Measurements from ENCODE around the gene FALEC.

FALEC gene

GRCh38 chr1:150515328-150516049, at the start of gene FALEC:
FALEC (plus strand) TSS chr1:150515752.
- peak; percentile 85 for DNase-seq

GRCh38 chr1:150466964-150467363, 48.6 kb upstream of the FALEC start:
- DNase-seq: no peak

GRCh38 chr1:150469291-150469690, 46.3 kb upstream of the FALEC start:
- no peak for DNase-seq

DNA sequence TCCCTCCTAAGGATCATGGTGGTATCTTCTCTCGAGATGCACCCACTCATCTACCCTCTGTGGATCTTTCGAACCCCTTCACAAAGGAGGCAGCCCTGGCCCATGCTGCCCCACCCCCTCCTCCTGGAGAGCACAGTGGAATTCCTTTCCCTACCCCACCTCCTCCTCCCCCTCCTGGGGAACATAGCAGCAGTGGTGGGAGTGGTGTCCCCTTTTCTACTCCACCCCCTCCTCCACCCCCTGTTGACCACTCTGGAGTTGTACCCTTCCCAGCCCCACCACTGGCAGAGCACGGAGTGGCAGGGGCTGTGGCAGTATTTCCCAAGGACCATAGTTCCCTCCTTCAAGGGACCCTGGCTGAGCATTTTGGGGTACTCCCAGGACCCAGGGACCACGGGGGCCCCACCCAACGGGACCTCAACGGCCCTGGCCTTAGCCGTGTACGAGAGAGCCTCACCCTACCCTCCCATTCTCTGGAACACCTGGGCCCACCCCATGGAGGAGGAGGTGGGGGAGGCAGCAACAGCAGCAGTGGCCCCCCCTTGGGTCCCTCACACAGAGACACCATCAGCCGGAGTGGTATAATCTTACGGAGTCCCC, 42.9 kb upstream of the FALEC start:
- no peak for DNase-seq

DNA sequence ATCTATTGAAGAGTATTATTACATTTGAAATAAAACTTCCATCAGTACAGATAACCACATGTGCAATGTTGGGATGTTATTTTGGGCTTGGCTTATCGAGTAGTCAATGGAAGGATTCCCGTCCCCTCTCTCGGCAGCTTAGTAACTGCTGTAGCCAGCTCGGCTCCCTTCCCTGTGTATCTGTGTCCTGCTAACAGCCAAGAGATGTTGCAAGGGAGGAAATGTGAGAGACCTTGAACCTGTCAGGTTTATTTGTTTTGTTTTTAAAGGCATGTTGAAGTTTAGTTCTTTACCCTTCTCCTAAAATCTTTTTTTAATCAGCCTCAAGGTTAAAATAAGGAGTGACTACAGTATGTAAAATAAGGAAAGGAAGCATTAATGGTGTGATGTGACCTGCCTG, 41.9 kb upstream of the FALEC start:
- no peak for DNase-seq

- no peak for DNase-seq
Measured at GRCh38 chr1:150474869-150475268, 40.7 kb upstream of the FALEC start.

- no peak for DNase-seq
Measured at GRCh38 chr1:150476754-150477153, 38.8 kb upstream of the FALEC start.

DNA sequence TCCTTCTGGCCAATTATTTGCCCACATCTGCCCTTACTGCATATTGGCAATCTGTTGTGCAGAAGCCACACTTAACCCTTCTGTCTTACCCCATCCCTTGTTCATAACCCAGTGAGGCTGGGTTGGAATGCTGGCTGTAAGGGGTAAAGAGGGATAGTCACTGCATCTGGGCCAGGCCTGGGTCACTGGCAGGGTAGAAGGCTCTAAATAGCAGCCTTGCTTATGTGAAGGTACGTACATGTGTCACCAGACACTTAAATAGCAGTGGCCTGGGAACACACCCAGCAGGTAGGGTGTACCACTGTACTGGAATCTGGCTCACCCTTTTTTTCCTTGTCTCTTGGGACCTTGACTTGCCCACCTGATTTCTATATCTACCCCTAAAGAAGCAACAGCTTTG, 38.2 kb upstream of the FALEC start:
- no peak for DNase-seq

DNA sequence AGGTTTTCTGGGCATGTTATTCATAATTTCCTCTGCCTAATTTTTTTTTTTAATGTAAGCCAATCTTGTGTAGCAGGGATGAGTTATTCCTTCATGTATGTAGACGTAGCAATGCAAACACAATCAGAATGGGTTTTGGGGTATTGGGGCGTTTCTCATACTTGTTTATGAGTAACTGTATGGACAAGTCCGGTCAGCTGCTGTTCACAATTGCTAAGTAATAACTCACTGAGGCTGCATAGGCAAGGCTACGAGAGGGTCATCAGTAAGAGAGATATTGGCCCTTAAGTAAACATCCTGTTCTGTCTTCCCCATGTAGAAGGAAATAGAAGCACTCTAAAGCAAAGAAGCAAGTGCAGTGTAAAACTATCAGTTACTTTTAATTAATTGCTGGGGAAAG, 37.8 kb upstream of the FALEC start:
- no peak for DNase-seq

- DNase-seq: no peak
Measured at GRCh38 chr1:150479370-150479769, 36.2 kb upstream of the FALEC start.

GRCh38 chr1:150479927-150480352, 35.6 kb upstream of the FALEC start:
- DNase-seq: no peak

DNA sequence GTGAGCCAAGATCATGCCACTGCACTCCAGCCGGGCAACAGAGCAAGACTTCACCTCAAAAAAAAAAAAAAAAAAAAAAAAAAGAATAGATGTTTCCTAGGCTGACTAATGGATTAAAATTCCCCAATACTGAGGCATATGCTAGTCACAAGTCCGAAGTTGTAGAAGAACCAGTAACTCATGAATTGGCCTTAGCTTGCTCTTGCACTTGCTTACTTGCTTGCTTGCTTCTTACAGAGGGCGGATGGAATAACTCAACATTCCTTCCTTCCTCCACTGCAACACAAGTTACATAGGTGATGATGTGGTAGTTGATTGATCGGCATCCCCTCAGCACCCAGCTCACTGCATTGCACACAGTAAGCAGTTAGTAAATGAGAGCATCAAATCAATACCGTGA, 31.1 kb upstream of the FALEC start:
- no peak for DNase-seq

DNA sequence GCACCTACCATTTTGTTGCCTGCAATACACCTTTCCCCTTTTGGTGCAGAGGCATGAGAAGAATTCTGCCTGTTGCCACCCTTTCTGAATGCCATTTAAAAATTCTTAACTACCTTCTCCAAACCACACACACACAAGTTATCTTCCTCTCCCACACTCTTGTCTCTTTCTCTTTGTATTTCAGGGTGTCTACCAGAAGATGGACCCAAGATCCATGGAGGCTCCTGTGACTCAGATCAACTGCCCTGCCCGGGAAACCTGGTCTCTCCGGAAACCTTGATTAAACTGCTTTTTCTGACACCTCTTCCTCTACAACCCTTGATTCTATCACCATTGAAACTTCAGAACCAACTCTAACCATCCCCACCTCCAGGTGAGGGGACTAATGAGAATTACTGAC, 30.7 kb upstream of the FALEC start:
- DNase-seq: no peak

DNA sequence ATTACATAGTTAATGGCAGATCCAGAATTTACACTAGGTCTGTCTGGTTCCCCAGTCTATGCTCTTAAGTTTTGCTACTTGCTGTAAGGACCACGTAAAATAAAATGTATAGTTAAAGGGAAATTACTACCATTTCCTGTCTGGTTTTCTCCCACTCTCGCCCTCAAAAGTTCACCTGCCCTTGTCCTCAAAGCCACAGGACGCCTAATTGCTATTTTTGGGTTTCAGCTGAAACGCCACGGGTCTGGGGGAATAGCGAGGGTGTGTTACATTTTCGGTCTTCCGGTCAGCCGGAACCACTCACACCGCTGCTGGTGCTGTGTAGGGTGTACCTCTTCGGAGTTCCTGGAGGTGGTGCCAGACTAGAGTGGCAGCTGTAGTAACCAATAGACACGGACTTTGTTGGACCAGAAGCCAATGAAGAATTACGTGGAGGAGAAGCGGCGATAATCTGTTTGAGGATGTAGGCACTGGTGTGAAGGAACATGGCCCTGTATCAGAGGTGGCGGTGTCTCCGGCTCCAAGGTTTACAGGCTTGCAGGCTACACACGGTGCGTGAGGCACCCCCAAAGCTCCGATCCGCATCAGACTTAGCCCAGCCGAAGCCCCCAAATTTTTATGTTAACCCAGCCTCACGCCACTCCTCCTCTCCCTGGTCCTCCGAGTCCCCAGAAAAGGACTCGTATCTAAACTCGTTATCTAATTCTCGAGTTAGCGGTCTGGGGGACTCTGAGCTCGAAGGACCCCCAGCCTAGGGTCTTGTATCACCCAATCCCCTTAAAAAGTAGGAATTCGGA, 28.4 kb upstream of the FALEC start, which contains the start of gene TARS2:
Gene TARS2 (plus strand): TSS at position 454 of the 797 bp plus-strand sequence. CDS start 32 bp downstream, at position 486.
- peak; percentile 91 for DNase-seq

GRCh38 chr1:150487763-150488115, 27.8 kb upstream of the FALEC start:
- no peak for DNase-seq

- DNase-seq: no peak
Measured at GRCh38 chr1:150493175-150493574, 22.4 kb upstream of the FALEC start.

- no peak for DNase-seq
Measured at GRCh38 chr1:150498342-150498741, 17.2 kb upstream of the FALEC start.

GRCh38 chr1:150505431-150505830, 10.1 kb upstream of the FALEC start:
- DNase-seq: no peak

DNA sequence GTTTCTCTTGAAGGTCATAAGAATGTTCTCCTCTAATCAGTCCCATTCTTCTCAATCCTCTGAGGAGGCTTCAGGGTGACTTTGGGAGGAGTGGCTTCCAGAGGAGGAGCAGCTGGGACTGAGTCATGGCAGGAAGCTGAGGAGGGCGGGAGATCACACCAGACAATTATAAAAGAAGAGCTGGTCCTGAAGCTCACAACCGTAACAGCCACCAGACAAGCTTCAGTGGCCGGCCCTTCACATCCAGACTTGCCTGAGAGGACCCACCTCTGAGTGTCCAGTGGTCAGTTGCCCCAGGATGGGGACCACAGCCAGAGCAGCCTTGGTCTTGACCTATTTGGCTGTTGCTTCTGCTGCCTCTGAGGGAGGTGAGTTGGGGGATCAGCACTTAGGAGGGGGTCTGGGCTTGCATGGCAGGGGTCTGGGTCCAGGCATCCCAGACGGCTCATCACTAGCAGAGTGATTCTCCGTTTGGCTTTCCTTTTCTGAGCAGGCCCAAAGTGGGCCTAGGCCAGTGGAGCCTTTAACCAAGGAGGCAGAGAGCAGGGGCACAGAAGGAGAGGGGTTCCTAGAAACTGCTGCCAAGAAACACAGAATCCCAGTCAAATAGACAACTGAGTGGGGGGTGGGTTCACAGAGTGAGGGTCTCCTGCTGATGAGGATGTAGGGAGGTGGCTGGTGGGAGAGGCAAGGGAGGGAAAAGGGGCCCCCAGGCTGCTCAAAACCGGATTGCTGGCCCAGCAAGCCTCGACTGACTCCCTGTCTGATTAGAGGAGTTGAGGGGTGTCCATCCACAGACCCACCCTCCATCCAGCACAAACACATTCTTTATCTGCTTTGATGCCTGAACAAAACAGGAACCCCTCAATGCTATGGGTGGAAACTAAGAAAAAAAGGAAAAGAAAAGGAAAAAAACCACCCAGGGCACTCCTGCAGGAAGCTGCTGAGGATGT, 7.4 kb upstream of the FALEC start, which contains the start of gene ECM1:
Gene ECM1 (plus strand): TSS at position 198 of the 953 bp plus-strand sequence. CDS start 101 bp downstream, at position 299.
- no peak for DNase-seq

GRCh38 chr1:150508982-150509381, 6.6 kb upstream of the FALEC start:
- DNase-seq: no peak

DNA sequence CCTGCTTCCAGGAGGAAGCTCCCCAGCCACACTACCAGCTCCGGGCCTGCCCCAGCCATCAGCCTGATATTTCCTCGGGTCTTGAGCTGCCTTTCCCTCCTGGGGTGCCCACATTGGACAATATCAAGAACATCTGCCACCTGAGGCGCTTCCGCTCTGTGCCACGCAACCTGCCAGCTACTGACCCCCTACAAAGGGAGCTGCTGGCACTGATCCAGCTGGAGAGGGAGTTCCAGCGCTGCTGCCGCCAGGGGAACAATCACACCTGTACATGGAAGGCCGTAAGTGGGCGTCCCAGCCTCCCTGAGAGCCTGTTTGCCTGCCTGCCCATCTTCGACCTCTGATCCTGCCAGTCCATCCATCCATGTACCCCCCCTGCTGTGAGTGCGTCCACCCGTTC, 4.0 kb upstream of the FALEC start:
- DNase-seq: no peak

DNA sequence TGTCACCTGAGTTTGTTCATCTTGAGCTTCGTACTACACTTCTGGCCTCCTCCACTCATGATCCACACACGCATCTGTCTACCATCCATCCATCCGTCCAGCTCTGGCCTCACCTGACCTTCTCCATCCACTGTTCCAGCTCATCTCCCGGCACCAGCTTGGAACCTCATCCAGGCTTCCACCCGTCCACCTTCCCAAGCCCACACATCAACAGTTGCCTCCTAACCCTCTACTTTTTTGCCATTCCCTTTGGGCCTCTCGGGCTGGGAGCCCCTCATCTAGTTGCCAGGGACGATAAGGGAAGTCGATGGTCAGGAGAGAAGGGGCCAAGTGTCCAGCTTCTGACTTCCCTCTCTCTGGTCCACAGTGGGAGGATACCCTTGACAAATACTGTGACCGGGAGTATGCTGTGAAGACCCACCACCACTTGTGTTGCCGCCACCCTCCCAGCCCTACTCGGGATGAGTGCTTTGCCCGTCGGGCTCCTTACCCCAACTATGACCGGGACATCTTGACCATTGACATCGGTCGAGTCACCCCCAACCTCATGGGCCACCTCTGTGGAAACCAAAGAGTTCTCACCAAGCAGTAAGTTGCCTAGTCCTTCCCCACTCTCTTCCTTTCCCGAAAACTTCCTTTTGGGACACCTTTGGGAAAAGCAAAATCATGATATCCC, 3.4 kb upstream of the FALEC start:
- DNase-seq: no peak

Measured in activated CD4-positive, alpha-beta T cell treated with anti-CD3 and anti-CD28 coated beads, Interleukin-2, amount 50 U/mL, for 1 hour (primary cell).